GM12874 (cell line): ENCODE data around the gene SIAH3.

Experiments
- CTCF ChIP-seq: IDR thresholded peaks from 2 replicates; pipeline ENCODE4 v1.5.1; 2011; ENCODE audit warnings: low read depth, mild to moderate bottlenecking, control low read depth, low read length, moderate library complexity; ENCODE audit not compliant: insufficient read depth

Gene SIAH3

GRCh38 chr13:45787346-45787745, 64.2 kb downstream of the SIAH3 start:
- no peak for TF ChIP-seq CTCF

- no peak for TF ChIP-seq CTCF
Observed at GRCh38 chr13:45786293-45786920, 65.1 kb downstream of the SIAH3 start.

- no peak for TF ChIP-seq CTCF
Observed at GRCh38 chr13:45784755-45785675, 66.5 kb downstream of the SIAH3 start.

- TF ChIP-seq CTCF, result no peak
Observed at GRCh38 chr13:45783346-45784043, 68.1 kb downstream of the SIAH3 start.

- TF ChIP-seq CTCF, result no peak
Observed at GRCh38 chr13:45782327-45783045, 69.1 kb downstream of the SIAH3 start.

- TF ChIP-seq CTCF, result no peak
Observed at GRCh38 chr13:45781553-45782326, 69.8 kb downstream of the SIAH3 start.
